Sigmoid colon (tissue), 7 donors: Measurements from ENCODE around the gene WBP1L. TPM values are rescaled to one million over a fixed set of nuclear protein-coding genes. Genes with fewer than 3 reads are reported as not detected.

ENCODE experiments used
- DNase-seq: peaks from one replicate; pipeline ENCODE4 v3.0.0-alpha.2; 2019
- H3K27ac ChIP-seq, 4 donors: fragments of 200-600 bp; sonication (generic); one replicate each; pipeline ENCODE4 v1.5.1; 2016 to 2019; ENCODE audit warnings: mild to moderate bottlenecking in 1 of 4
- H3K27me3 ChIP-seq, 3 donors: fragments of 200-600 bp; sonication (generic); one replicate each; pipeline ENCODE4 v1.5.1; 2019; ENCODE audit warnings: mild to moderate bottlenecking in 1 of 3
- H3K36me3 ChIP-seq, 4 donors: fragments of 200-600 bp; sonication (generic); one replicate each; pipeline ENCODE4 v1.5.1; 2016 to 2019
- H3K4me1 ChIP-seq, 4 donors: fragments of 200-600 bp; sonication (generic); one replicate each; pipeline ENCODE4 v1.5.1; 2017 to 2019
- H3K4me3 ChIP-seq, 4 donors: fragments of 200-600 bp; sonication (generic); one replicate each; pipeline ENCODE4 v1.5.1; 2017 to 2019; ENCODE audit warnings: mild to moderate bottlenecking in 2 of 4, moderate library complexity in 1 of 4
- H3K9me3 ChIP-seq, 4 donors: fragments of 200-600 bp in 3 of 4; sonication (generic) in 3 of 4; one replicate each; pipeline versions ENCODE4 v1.5.1 to v1.6.1; 2013 to 2019
- EP300 ChIP-seq, 4 donors: sonication (generic); formaldehyde crosslinking; IDR thresholded peaks; one replicate each; pipeline ENCODE4 v1.6.1; 2017; ENCODE audit warnings: antibody characterized with exemption in 4 of 4
- POLR2A ChIP-seq, 2 donors: fragments of 450-650 bp; IDR thresholded peaks; one replicate each; pipeline ENCODE4 v1.6.1; 2016; ENCODE audit warnings: antibody characterized with exemption in 2 of 2, mild to moderate bottlenecking in 2 of 2, moderate library complexity in 2 of 2
- POLR2AphosphoS5 ChIP-seq, 4 donors: sonication (generic); formaldehyde crosslinking; IDR thresholded peaks; one replicate each; pipeline ENCODE4 v1.6.1; 2017; ENCODE audit warnings: antibody characterized with exemption in 4 of 4
- WGBS, 2 donors: extraction: QIAGEN DNeasy Blood & Tissue Kit; methylation state at CpG; one replicate each; pipeline ENCODE4 v1.1.7; 2013; 5-methylcytosine and 5-hydroxymethylcytosine counted together
- intact Hi-C: fragments of 100-400 bp; cut with DNase I; formaldehyde crosslinking; loops from one replicate; pipeline ENCODE4 v1.15.1; 2023
- polyA plus RNA-seq, 3 donors: library from polyadenylated mRNA; stranded (reverse); fragments of 200-250 nt; gene quantifications; one replicate each; pipeline ENCODE4 v1.2.3, GENCODE V29; 2013
- total RNA-seq, 4 donors: library from RNA; depleted of rRNA; stranded (reverse); fragments of >200 nt; gene quantifications; one replicate each; pipeline ENCODE4 v1.1.0, GENCODE V29; 2016
- TF ChIP-seq, protein P1 (sequence below), 4 experiments: fragments of 450-650 bp in 3 of 4; fragments of 200-600 bp in 1 of 4; IDR thresholded peaks; one replicate each; pipeline ENCODE4 v1.5.1; 2016 to 2019; ENCODE audit warnings: antibody characterized with exemption in 4 of 4, mild to moderate bottlenecking in 3 of 4, moderate library complexity in 2 of 4
- donor health status: healthy with polysubstance abuse.
- donor health status: Bipolar disorder and iron deficiency.
- donor health status: healthy.

WBP1L gene
- total and polyA plus RNA-seq, 7 donors, result 22.9 to 148 (median 83.8) TPM

DNA sequence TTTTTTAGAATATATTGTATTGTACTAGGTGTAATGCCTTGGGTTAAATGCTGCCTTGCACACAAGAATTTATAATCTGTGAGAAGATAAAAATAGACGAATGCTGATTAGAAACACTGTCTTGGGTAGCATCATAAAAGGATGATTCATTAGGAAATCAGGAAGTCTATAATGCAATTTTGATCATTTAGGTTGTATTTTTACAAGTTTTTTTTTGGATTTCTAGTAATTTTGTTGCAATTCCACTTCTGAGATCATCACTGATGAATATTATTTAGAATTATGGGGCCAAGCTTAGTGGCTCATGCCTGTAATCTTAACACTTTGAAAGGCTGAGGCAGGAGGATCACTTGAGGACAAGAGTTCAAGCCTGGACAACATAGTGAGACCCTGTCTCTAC is 29.6 kb downstream of the WBP1L start:
- Histone ChIP-seq H3K4me1 (peaks cover 0 to 92% (median 73%) of the 10 kb centered on the region in 4 donors), H3K4me3 (no peak overlapping the region), H3K36me3 (no peaks in the 10 kb centered on the region), H3K27me3 (no peaks in the 10 kb centered on the region), H3K27ac (peak overlapping the region; percentile 93 to 99 (median 95)), H3K9me3 (no peaks in the 10 kb centered on the region)
- no peak for DNase-seq
- 61 to 63% methylated on average over 1 of the region's 1 CpG for WGBS, 2 donors
- TF ChIP-seq, protein P1, sequence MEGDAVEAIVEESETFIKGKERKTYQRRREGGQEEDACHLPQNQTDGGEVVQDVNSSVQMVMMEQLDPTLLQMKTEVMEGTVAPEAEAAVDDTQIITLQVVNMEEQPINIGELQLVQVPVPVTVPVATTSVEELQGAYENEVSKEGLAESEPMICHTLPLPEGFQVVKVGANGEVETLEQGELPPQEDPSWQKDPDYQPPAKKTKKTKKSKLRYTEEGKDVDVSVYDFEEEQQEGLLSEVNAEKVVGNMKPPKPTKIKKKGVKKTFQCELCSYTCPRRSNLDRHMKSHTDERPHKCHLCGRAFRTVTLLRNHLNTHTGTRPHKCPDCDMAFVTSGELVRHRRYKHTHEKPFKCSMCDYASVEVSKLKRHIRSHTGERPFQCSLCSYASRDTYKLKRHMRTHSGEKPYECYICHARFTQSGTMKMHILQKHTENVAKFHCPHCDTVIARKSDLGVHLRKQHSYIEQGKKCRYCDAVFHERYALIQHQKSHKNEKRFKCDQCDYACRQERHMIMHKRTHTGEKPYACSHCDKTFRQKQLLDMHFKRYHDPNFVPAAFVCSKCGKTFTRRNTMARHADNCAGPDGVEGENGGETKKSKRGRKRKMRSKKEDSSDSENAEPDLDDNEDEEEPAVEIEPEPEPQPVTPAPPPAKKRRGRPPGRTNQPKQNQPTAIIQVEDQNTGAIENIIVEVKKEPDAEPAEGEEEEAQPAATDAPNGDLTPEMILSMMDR (IDR thresholded peaks at IDR 0.05), result no peak
- no peak for TF ChIP-seq POLR2A (IDR thresholded peaks at IDR 0.05)
- TF ChIP-seq EP300 (IDR thresholded peaks at IDR 0.05), result no peak
- no peak for TF ChIP-seq POLR2AphosphoS5 (IDR thresholded peaks at IDR 0.05)
- intact Hi-C loops, result no loop called here

GRCh38 chr10:102773986-102774385 is 30.2 kb downstream of the WBP1L start:
- intact Hi-C loops, result loop anchor here (2.0 kb wide), 1 partner anchor 13 kb away; no protein-coding TSS in a partner anchor
- Histone ChIP-seq H3K4me1 (peaks cover 0 to 98% (median 78%) of the 10 kb centered on the region in 4 donors), H3K4me3 (no peak overlapping the region), H3K27ac (peak overlapping the region; percentile 93 to 99 (median 95)), H3K27me3 (no peaks in the 10 kb centered on the region), H3K36me3 (no peaks in the 10 kb centered on the region), H3K9me3 (no peaks in the 10 kb centered on the region)
- TF ChIP-seq POLR2AphosphoS5 (IDR thresholded peaks at IDR 0.05) (peak in 2 of 4 donors; percentile 57 to 63), POLR2A (IDR thresholded peaks at IDR 0.05) (no peak)
- TF ChIP-seq, protein P1 (IDR thresholded peaks at IDR 0.05), result no peak
- DNase-seq, result no peak
- 73 to 89% methylated on average over 5 of the region's 5 CpGs for WGBS, 2 donors

GRCh38 chr10:102775201-102775934 is 31.6 kb downstream of the WBP1L start:
- WGBS, 2 donors, result 74 to 76% methylated on average over 16 of the region's 16 CpGs
- Histone ChIP-seq H3K27me3 (no peaks in the 10 kb centered on the region), H3K27ac (peak overlapping the region; percentile 93 to 99 (median 95)), H3K4me1 (peaks cover 0 to 98% (median 80%) of the 10 kb centered on the region in 4 donors), H3K9me3 (no peaks in the 10 kb centered on the region), H3K4me3 (peak overlapping the region; percentile 24 to 62 (median 49)), H3K36me3 (no peaks in the 10 kb centered on the region)
- TF ChIP-seq, protein P1 (IDR thresholded peaks at IDR 0.05), result no peak
- TF ChIP-seq POLR2AphosphoS5 (IDR thresholded peaks at IDR 0.05), result peak in 3 of 4 donors; percentile 47 to 68 (median 56)
- TF ChIP-seq EP300 (IDR thresholded peaks at IDR 0.05), result peak; percentile 66 to 87 (median 80)
- DNase-seq, result peak; percentile 94
- intact Hi-C loops, result loop anchor here (2.0 kb wide), 1 partner anchor 15 kb away; no protein-coding TSS in a partner anchor

GRCh38 chr10:102775935-102776669 is 32.4 kb downstream of the WBP1L start:
- peak; percentile 79 to 81 for TF ChIP-seq POLR2A (IDR thresholded peaks at IDR 0.05)
- TF ChIP-seq EP300 (IDR thresholded peaks at IDR 0.05), result peak; percentile 57 to 95 (median 78)
- TF ChIP-seq, protein P1 (IDR thresholded peaks at IDR 0.05), result no peak
- peak; percentile 83 to 96 (median 92) for TF ChIP-seq POLR2AphosphoS5 (IDR thresholded peaks at IDR 0.05)
- peak; percentile 97 for DNase-seq
- Histone ChIP-seq H3K4me1 (peaks cover 0 to 98% (median 81%) of the 10 kb centered on the region in 4 donors), H3K27me3 (no peaks in the 10 kb centered on the region), H3K4me3 (peak overlapping the region; percentile 24 to 62 (median 49)), H3K27ac (peak overlapping the region; percentile 93 to 99 (median 95)), H3K36me3 (no peaks in the 10 kb centered on the region), H3K9me3 (no peaks in the 10 kb centered on the region)
- intact Hi-C loops, result loop anchor here (2.0 kb wide), 1 partner anchor 15 kb away; no protein-coding TSS in a partner anchor
- 44 to 74% methylated on average over 17 of the region's 17 CpGs for WGBS, 2 donors
